GM19395 (cell line): Measurements from ENCODE around the gene SLC1A1.
"Not testable (repeated sequence)": the region's sequence is repeated elsewhere in the genome, so short reads cannot be mapped to it uniquely, and the experiment has no call there.

Experiments
- ATAC-seq: cut with Tn5 transposase; IDR thresholded peaks from one replicate; pipeline ENCODE4 v1.9.1; 2021; ENCODE audit warnings: mild to moderate bottlenecking, moderate library complexity; ENCODE audit not compliant: unreplicated experiment

SLC1A1 gene

DNA sequence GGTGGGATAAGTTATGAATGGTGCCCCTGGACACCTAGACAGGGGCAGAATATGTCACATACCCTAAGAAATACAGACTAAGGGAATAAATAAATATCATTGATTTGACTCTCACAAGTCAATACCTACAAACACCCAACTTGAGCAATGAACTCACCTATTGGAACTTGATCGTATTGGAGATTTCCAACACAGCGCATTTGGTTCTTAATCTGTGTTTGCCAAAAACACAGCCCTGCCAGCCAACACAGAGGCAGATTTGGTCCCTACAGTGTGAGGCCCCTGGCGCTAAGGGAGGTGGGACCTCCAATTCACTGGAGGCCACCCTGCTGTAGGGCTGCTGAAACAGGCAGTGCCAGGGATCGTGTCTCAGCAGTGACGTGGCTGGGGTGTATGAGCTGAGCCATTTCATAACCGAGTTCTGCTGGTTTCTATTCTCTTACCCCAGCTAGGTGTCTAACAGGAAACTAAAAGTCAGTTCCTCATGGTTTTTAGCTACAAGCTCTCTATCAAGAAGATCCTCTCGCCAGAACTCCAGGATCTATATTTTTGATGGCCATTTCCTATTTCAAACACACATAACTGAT is 84.5 kb downstream of the SLC1A1 start:
- peak; percentile 93 for ATAC-seq

DNA sequence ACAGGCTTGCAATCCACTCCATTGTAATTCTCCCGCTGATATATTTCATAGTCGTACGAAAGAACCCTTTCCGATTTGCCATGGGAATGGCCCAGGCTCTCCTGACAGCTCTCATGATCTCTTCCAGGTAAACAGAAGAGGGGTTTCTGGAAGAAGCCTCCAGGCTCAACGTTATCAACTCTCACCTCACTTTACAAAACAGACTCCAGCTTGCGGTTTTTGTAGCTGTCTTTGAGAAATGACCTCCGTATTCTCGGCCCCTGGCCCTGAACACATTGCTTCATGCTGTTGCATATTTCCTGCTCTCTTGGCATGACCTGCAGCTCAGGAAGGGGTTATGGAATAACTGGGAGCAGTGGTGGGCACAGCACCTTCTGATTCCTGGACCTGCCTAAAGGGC is 85.7 kb downstream of the SLC1A1 start:
- no peak for ATAC-seq

DNA sequence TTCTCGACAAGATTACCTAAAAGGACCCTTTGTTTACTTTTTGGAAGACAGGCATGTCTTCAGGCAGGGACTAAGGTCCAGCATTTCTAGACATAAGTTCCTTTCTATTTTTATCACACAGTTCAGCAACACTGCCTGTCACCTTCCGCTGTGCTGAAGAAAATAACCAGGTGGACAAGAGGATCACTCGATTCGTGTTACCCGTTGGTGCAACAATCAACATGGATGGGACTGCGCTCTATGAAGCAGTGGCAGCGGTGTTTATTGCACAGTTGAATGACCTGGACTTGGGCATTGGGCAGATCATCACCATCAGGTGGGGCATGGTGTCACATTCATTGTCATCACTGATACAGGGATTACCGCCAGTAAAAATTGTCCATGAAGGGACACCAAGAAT is 86.2 kb downstream of the SLC1A1 start:
- ATAC-seq: no peak

DNA sequence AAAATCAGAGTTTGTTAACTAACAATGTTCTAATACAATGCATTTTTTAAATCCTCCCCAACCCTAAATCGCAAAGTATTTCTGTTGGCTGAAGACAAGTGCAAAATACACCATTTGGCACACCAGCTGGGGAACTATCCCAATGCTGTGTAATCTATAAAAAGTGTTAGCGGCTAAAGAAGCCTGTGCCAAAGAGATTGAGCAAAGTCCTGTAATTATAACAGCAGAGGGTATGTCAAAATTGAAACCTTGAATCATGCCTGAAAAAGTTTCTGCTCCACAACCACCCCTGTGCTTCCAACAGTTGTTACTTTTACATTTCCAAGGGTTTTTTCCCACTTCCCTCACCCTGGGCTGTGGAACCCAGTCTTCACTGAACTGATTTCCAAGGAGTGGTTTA is 88.7 kb downstream of the SLC1A1 start:
- no peak for ATAC-seq

DNA sequence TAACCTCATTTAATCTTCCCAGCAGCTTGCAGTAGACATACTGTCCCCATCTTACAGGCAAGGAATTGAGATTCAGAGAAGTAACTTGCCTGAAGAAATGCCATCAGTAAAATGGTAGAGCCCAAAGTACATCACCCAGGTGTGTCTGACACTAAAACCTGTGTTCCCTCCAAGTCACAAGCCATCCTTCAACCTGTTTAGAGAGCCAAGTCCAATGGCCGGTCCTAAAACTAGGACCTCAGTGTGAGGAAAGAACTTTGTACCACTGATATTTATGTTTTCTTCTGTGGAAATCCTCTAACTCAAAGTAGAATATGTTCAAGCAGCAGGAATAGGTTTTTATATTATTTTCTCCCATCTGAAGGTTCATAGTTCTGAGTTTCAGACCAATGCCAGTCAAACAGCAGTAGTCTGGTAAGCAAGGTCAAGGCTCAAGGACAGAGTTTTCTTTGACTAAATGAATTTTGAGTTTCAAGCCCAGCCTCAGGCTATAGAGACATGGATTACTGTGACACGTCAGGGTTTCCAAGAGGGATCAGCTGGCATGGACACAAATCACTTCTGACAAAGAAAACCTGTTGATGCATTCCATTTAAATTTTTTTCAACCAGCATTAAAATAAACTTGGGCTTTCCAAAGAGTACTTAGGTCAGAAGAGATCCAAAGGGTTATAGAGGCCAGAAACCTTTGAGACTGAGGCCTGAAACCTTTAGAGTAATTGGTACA is 90.9 kb downstream of the SLC1A1 start:
- no peak for ATAC-seq

DNA sequence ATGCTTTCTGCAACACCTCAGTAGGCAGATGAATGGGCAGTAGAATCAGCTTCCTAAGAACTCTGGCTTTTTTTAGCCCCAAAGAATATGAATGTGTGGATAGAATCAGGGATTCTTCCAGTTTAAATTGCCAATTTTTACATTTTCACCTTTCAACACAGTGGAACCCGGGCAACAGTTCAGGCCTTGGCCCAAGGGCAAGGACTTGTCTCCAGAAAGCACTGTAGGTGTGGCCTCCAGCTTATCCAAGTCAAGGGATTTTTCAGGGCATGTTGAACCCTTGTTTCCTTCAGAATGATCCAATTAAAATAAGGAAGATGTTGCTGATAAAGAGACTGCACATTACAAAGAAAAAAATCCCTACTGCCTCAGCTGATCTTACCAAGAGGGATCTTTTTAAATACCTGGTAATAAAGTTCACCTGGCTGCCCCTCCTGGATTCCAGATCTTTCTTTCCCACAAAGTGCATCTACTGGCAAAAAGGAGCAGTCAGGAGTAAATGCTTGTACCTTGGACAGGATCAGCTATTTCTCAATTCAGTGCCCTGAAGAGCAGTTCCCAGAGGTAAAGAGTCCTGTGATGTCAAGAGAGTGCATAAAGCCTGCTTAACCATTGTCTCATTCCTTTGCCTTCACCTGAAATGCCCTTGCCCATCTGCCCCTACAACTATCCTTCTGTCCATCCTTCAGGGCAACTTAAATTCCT is 91.7 kb downstream of the SLC1A1 start:
- no peak for ATAC-seq

DNA sequence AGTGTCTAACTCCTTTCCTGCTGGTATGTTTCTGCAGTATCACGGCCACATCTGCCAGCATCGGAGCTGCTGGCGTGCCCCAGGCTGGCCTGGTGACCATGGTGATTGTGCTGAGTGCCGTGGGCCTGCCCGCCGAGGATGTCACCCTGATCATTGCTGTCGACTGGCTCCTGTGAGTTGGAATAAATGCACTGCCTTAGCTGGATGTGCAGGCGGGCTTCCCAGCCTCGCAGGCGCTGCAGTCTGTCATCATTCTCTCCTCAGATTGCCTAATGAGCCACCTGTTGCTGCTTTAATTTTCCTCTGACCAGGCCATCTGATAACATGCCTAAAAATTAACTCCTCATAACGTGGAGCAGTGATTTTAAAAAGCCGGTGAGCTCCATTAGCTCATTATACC is 92.7 kb downstream of the SLC1A1 start:
- no peak for ATAC-seq

DNA sequence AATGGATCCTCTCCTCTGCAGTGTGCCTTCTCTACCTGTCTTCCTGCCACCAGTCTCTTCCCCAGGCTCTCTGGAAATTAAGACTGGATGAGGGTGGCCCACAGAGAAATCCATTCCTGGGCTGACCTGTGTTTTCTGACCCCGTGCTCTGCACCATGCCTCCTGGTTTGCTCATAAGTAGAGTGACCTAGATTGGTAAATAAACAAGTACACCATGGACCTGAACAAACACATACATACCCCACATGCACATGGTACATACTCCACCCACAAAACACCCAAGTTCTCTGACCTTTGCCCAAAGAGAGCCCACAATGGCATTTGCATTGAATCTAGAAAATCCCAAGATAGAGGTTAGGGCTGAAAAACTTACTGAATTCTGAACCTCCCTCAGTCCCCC is 94.4 kb downstream of the SLC1A1 start:
- no peak for ATAC-seq

DNA sequence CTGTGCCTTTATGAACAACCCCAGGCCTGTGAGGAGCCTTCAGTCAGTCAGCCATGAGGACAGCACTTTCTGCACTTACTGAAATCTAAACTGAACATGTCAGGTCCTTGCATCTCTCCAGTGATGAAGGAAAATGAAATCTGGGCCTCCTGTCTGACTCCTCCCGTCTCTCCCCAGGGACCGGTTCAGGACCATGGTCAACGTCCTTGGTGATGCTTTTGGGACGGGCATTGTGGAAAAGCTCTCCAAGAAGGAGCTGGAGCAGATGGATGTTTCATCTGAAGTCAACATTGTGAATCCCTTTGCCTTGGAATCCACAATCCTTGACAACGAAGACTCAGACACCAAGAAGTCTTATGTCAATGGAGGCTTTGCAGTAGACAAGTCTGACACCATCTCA is 94.9 kb downstream of the SLC1A1 start:
- no peak for ATAC-seq

DNA sequence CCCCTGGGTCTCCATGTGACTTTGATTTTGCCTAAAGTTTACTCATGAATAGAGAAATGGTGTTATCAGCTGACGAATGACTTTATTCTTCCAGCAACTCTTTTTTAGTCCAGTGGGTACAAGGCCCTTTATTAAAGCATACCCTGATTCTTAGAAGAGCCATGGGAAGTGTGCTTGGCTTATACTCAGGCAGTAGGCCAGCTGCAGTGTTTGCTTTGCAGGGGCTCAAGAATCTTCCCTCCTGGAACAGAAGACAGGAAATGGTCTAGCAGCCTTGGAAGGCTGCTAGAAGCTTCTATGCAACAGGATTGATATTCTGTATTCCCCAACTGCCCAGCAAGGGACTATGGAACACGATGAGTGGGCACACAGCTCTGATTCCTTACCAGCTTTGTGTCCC is 98.5 kb downstream of the SLC1A1 start:
- ATAC-seq: no peak

DNA sequence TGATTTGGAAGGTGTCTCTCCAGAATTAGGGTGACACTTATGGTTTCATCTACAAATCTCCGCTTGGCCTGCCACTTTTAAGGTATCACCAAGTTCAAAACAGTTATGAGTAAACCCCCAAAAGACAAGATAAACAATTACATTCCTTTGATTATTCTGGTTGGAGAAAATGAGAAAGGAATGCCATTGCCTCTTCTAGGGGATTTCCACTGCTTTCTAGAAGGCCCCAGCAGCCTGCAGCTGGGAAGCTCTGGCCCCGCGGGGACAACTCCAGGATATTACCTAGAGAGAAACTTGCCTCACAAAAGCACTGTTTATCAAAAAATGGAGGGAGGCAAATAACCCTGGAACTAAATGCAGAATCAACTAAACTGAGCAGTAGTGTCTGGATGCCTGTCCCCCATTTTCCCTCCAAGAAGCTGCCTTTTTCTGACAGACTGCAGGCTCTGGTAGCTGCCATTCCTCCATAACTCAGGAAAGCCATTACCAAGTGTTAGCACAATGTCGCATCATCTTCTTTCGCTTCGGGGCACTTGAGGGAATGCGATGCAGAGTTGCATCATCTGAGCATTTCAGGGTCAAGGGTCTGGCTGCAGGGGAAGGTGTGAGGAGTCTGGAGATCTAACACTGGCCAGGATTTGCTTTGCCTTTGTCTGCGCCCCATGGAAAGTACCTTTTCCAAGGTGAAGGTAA is 100.3 kb downstream of the SLC1A1 start:
- ATAC-seq: no peak

DNA sequence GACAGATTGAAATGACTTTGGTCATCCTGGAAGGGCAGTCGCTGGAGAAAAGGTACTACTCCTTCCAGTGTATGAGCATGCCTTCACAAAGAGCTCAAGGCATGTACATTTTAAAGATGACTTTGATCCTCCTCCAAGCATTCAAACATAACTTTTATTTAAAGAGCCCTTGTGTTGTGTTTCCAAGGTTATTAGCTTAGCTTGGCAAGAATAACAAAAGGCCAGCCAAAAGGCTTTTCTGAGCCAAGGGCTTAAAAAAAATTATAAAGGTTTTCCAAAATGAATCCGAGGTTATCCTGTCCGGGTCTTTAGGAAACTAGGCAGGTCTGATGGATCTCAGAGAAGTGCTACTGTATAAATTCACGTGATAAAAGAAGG is 100.8 kb downstream of the SLC1A1 start:
- ATAC-seq: no peak

DNA sequence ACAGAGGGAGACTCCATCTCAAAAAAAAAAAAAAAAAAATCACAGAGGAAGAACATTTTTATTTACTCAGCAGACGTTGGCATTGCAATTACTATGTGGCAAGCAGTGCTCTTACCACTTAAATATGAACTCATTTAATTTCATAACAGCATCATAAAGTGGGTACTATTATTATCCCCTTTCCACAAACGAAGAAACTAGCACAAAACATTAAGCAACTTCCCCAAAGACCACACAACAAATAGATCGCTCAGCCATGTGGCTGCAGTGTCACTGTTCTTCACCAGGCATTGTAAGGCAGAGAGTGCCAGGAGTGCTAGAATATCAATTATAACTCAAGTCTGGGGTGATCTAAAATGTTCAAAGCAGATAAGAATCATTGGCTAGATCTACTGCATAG is 102.0 kb downstream of the SLC1A1 start:
- ATAC-seq: no peak

DNA sequence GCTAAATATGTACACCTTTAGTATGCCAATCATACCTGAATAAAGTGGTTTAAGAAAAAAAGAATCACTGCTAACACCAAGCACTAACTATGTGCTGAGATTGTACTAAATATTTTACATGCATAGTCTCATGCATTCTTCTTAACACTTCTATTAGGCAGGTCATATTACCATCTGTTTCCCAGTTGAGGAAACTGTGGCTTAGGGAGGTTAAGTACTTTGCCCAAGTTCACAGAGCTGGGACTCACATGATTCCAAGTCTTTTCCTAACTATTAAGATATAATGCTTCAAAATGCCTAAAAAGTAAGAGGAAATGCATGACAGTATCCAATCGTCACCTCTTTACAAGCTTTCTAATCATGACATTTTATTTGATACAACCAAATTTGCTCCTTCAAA is 102.6 kb downstream of the SLC1A1 start:
- no peak for ATAC-seq

DNA sequence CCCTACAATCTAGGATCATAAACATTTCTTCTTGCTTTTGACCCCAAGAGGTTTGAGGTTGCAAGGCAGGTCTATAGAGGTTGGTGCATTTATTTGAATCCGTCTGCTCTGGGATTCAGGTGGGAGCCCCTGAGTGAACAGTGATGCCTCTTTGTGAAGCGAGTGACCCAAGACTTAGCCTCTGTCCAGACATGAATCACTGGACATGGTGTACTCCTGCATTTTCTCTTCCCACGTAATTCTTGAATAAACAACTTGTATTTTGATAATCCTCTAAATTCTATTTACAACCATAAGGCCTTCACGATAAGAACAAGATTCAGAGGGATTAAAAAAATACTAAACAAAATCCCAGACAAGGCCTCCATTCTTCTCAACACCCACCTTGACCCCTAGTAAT is 104.3 kb downstream of the SLC1A1 start:
- no peak for ATAC-seq

DNA sequence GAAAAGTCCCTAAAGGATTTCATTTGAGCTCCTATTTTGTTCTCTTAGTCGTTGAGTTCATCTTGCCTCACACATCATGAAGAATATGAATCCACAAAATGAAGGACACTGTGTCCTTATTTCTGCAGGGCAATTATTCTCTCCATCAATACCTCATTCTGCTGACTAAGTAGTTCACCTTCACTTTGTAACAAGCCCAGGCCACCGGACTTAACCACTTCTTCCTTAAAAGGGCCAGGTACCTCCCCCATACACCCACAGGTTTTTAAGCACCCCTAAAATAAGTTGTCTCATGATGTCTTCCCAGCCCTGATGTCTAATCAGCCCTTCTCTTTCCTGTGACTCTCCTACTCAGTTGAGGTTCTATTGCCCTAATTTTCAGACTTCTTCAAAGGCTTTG is 104.7 kb downstream of the SLC1A1 start:
- no peak for ATAC-seq

DNA sequence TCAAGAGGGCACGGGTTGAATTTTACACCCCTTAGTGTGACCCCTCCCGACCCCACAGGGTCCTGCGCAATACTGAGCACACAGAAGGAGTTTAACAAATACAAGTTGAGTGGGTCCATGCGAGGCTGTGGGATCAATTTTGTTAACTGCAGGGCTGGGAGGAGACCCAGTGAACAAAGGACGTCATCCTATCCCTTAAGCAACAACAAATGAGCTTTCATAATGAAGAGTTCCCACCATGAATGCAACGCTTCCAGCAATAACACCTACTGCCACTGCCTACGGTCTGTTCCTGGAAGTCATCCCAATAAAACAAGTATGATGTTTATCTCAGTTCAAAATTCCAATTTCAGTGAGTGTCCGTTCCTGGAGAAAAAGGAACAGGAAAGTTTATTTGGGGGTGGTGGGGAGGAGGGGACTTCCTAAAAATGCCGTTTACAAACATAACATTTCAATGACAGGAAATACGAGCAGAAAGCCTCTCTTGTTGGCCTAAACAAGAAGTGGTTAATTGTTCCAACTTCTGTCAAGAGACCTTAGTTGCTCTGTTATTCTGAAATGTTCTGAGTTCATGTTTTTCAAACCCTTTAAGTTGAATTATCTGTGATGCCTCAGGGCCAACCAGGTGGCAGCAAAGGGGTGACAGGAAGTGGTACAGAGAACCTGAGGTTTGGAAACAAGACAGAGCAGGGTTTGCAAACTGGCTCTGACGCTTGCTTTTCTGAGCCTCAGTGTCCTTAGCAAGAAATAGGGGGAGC is 106.1 kb downstream of the SLC1A1 start:
- ATAC-seq: peak; percentile 49

DNA sequence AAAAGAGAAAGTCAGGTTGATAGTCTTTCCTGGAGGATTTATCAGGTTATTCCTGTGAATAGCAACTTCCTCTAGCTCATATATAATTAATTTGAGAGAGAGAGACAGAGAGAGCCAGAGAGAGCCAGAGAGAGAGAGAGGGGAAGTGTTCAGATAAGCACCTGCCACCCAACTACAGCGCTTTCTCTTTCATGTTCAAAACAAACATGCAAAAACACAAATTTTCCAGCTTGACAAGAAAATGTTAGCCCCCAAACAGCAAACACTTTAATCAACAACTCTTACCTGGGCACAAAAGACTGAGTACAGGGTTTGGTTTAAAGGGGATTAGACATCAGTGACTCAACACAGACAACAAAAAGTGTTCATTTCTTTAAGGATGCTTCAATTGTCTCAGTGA is 110.1 kb downstream of the SLC1A1 start:
- no peak for ATAC-seq

DNA sequence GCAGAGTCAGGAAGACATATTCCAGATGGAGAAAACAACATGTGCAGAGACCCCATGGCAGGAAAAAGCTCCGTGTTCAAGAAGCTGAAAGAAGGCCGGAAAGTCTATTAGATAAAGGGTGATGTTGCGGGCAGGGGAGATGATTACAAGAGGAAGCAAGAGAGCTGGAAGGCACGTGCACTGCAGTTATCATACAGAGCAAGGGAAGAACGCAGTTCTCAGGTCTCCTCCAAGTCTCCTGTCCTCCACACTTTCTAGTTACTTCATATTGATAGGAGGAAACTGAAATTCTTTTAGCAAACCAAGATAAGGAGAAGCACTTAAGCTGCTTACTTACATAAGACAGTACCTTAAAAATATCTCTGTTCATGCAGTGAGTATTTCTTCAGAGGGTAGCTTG is 113.6 kb downstream of the SLC1A1 start:
- ATAC-seq: no peak

DNA sequence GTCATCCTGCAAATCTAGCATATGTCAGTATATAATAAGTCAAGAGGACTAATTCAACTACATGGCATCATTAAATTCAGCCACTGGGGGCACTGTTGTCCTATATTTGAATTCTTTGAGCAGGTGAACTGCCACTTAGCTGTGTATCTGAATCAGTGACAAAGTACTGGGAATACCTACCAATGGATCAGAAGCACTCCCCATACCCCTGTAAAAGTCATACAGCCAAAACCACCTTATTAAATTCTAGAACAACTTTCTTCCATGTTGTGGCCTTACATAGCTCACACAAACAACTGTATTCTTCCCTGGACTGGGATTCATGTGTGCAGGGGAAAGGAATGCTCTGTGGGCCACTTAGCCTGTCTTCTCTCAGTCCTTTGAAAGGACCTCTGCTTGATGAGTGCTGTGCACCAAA is 114.4 kb downstream of the SLC1A1 start:
- peak; percentile 91 for ATAC-seq

DNA sequence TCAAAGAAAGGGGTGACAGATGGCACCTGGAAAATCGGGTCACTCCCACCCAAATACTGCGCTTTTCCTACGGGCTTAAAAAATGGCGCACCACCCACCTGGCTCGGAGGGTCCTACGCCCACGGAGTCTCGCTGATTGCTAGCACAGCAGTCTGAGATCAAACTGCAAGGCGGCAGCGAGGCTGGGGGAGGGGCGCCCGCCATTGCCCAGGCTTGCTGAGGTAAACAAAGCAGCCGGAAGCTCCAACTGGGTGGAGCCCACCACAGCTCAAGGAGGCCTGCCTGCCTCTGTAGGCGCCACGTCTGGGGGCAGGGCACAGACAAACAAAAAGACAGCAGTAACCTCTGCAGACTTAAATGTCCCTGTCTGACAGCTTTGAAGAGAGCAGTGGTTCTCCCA is 115.8 kb downstream of the SLC1A1 start:
- ATAC-seq: not testable (repeated sequence)
